GM10847 (cell line): ENCODE data around the gene POU3F1.

Experiments used
- POLR2A ChIP-seq: IDR thresholded peaks from 2 replicates; pipeline ENCODE4 v1.6.1; 2011; ENCODE audit not compliant: insufficient read length; ENCODE audit errors: extremely low read depth

The POU3F1 gene

GRCh38 chr1:38044221-38045215, 2.1 kb downstream of the POU3F1 start:
- no peak for TF ChIP-seq POLR2A

DNA sequence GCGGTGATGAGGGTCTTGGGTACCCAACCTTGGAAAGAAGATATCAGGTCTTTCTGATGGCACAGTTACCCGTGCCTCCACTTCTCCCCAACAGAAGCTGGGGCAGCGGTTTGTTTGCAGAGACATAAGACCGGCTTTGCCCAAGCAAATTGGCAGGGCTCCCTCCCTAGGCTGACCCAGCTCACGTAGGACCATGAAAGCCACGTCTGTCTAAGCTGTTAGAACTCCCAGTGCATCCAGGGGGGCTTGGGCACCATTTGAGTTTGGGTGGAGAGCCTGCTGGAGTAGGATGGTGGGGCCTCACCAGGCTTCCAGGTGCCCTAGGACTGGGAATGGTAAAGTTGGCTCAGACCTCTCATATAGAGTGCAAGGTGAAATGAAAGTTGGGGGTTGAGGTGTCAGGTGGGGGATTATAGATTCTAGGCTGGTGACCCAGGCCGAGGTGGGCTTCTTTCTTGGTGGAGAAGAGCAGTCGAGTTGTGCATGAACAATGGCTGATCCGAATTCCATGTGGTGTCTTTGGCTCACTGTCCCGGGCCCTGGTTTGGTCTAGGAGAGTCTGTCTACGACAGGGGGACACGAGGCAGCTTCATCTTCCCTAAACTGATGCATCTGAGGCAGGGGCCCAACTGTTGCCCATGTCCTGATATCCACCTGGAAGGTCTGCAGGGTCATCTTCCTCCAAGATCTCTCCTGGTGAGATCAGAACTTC, 3.4 kb downstream of the POU3F1 start:
- no peak for TF ChIP-seq POLR2A

GRCh38 chr1:38041936-38042834, 4.4 kb downstream of the POU3F1 start:
- no peak for TF ChIP-seq POLR2A

- no peak for TF ChIP-seq POLR2A
Measured at GRCh38 chr1:38039331-38040088, 7.1 kb downstream of the POU3F1 start.

DNA sequence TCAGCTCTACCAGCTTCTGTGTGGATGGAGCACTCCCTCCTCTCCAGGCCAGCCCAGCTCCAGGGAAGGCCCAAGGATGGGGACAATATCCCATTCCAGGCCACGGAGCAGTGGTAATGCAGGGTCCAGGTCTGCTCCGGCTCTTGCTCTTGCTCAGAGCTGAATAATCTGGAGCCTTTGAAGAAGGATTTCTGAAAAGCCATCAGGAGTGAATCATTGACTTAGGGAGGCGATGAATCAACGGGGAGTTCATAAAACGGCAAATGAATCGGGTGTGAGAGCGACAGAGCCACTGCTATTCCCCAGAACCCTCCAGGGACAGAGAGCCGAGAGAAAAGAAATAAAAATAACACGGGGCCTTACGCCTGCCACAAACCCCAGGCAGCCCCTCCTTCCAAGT, 7.7 kb downstream of the POU3F1 start:
- TF ChIP-seq POLR2A = no peak

- TF ChIP-seq POLR2A = no peak
Measured at GRCh38 chr1:38037221-38037939, 9.2 kb downstream of the POU3F1 start.

GRCh38 chr1:38034871-38035270, 11.7 kb downstream of the POU3F1 start:
- no peak for TF ChIP-seq POLR2A

- no peak for TF ChIP-seq POLR2A
Measured at GRCh38 chr1:38031513-38031866, 15.1 kb downstream of the POU3F1 start.

GRCh38 chr1:38030596-38031512, 15.7 kb downstream of the POU3F1 start:
- no peak for TF ChIP-seq POLR2A

DNA sequence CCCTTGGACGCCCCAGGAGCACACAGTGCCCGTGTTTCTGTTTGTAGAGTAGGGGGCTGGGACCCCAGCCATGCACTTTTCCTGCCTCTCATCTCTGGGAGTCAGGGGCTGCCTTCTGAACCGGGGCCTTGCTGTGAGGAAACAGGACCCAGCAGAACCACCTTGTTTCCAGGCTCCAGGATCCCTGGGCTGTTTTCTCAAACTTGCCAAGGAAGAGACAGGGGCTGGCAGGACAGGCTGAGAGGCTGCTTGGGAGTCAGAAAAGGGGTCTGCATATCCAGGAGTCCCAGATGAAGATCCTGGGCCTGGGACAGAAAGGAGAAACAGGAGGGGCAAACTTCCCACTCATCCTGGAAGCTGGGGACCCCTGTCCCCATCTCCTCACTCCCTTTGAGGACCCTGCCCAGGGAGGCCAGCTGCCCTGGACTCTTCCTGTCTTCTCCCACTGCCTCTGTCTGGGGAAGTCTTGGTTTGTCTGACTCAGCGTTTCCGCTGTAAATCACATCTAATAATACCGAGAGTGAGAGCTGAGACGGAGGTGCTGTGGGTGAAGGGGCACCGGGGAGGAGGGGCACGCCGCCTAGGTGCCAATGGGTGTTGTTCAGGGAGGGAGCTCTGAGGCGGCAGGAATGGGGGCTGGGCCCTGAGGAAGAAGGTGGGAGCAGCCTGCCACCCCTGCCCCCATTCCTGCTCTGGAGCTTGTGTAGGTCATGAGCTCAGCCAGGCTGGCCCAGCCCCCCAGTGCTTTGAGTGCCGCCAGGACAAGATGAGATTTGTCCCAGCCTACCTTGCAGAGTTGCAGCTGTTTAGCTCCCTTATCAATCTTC, 16.7 kb downstream of the POU3F1 start:
- no peak for TF ChIP-seq POLR2A

- TF ChIP-seq POLR2A = no peak
Measured at GRCh38 chr1:38029081-38029681, 17.4 kb downstream of the POU3F1 start.

DNA sequence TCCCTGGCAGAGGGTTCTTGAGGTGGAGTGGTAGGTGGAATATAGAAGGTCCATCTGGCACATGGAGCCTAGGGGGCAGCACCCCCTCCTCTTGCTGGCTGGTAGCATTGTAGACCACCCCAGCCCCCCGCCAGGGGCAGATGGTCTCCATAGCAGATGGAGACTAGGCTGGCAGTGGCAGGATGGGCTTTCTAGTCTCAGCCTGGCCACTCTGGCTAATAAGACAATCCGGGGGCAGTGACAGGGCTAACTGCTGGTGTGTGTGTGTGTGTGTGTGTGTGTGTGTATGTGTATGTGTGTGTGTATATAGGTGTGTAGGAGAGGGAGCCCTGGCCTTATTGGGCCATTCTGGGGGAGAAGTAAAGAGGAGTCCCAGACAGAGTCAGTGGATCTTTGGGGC, 17.9 kb downstream of the POU3F1 start:
- no peak for TF ChIP-seq POLR2A

GRCh38 chr1:38028105-38028591, 18.4 kb downstream of the POU3F1 start:
- TF ChIP-seq POLR2A = no peak
